HG03139 (cell line): Measurements from ENCODE around the gene TSPAN5.

Experiments used
- ATAC-seq: cut with Tn5 transposase; IDR thresholded peaks from one replicate; pipeline ENCODE4 v1.9.1; 2021; ENCODE audit not compliant: unreplicated experiment

The TSPAN5 gene

DNA sequence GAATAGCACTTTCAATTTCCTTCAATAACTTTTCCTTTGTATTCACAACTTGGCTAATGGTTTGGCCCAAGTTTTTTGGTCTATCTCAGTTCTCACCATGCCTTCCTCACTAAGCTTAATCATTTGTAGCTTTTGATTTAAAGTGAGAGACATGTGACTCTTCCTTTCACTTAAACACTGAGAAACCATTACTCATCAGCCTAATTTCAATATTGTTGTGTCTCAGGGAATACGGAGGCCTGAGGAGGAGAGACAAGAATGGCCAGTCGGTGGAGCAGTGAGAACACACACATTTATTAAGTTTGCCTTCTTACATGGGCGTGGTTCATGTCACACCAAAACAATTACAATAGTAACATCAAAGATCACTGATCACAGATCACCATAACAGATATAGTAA, 56.7 kb downstream of the TSPAN5 start:
- no peak for ATAC-seq

- no peak for ATAC-seq
Observed at GRCh38 chr4:98599617-98600205, 58.7 kb downstream of the TSPAN5 start.

GRCh38 chr4:98586962-98587354, 71.5 kb downstream of the TSPAN5 start:
- no peak for ATAC-seq

- ATAC-seq = no peak
Observed at GRCh38 chr4:98586291-98586961, 72.0 kb downstream of the TSPAN5 start.

- no peak for ATAC-seq
Observed at GRCh38 chr4:98585596-98585995, 72.8 kb downstream of the TSPAN5 start.

DNA sequence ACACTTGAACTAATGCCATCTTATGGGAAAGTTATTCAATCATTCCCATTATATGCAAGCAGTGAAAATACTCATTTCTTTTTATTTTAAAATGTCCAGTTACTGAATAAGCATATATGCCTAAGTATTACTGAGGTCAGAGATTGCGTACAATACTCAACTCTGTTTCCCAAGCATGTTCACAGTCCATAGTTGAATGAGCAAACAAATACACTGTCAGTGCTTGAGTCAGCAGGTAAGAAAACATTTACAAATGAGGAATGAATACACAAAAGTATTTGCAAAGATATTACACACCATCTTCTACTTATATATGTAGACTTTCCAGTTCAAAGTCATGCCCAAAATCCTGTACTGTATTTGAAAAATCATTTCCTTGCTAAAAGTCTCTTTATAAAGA, 74.1 kb downstream of the TSPAN5 start:
- no peak for ATAC-seq

DNA sequence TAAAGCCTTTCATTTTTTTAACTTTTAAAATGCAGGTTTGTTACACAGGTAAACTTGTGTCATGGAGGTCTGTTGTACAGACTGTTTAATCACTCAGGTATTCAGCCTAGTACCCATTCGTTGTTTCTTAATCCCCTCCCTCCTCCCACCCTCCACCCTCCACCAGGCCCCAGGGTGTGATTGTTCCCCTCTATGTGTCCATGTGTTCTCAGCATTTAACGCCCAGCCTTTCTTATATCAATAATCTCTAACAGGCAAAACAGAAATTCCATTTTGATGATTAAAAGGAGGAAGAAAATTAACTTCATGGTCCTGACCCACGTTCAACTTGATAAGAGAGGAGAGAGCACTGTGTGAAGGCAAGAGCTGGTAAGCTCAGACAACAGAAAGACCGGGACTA, 75.1 kb downstream of the TSPAN5 start:
- no peak for ATAC-seq

DNA sequence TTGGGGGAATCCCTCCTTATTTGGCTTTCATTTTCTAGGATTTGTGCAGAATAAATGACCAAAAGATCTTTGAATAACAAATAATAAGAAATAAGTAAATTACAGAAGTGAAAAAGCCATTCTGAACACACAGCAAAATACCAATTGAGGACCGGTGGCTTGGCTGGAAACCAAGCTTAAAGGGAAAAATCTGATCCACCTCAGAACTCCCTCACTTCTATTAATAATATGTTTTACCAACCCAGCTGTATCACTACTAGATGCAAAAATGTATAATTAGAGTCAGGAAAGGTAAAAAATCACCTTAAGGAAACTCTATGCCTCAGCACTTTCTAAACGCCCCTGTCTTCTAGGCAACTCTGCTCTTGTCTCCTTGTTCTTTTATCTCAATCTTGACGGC, 77.3 kb downstream of the TSPAN5 start:
- ATAC-seq = no peak

DNA sequence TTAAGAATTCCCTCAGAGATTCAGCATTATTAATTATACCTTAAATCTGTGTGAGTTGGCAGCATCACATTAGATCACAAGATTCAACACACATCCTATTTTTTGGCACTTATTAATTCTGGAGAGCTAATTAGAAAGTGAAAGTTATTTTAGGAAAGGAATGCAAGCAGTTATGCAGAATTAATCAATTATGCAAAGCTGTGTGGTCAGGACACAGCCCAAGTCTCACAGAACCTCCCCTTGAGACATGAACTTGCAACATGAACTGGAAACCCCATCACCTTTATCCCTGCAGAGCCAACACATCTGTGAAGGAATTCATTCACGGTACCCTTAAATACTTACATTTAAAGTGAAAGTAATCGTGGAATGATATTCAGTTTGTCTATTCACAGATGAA, 80.5 kb downstream of the TSPAN5 start:
- no peak for ATAC-seq

DNA sequence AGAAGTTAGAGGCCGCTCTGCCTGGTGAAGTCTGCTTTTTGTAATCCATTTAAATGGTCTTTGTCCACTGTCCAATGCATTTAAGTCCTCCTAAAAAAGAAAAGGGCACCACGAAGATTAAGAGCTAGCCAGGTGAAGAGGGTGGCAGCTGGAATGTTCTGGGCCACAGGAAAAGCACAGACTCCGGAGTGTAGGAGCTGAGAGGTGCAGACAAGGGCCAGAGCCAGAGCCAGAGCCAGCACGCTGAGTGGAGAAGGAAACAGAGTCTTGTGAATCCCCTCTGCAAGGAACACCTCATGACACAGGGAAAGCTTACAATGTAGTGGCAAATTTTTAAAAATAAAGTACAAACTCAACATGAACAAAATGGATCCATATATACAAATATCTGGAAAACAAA, 83.6 kb downstream of the TSPAN5 start:
- no peak for ATAC-seq

DNA sequence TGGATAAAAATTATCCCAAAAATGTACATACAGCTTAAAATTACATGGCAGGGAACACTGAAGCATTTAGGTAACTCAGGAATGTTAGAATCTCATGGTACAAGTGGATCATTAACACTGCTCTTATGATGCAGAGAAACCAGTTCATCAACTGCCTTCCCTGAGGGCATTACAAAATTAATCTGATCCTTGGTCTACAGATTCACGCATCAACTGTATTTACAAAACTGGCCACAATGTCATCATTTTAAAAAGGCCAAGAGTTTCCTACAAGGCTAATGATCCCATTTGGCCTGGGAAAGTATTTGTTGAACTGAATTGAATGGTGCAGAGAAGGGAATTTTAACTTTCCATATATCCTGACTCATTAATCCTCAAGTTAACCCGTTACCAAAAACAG, 84.6 kb downstream of the TSPAN5 start:
- ATAC-seq = no peak

DNA sequence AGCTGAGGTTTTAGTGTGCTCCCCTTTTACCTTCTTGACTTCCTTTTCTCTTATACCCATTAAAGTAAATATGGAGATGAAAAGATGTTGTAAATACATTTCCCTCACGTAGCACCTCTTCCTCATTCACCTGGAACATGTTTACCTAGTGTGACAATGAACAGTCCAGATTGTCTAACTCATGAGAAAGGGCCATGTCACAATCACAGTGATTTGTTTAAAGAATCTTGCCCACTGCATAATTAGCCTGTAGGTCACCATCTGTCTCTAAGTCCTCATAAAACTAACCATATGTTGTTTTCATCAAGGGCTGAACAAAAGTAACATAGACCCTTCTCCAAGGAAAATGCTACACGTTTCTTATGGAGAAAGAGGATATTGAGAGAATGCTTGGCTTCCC, 85.7 kb downstream of the TSPAN5 start:
- ATAC-seq = no peak

DNA sequence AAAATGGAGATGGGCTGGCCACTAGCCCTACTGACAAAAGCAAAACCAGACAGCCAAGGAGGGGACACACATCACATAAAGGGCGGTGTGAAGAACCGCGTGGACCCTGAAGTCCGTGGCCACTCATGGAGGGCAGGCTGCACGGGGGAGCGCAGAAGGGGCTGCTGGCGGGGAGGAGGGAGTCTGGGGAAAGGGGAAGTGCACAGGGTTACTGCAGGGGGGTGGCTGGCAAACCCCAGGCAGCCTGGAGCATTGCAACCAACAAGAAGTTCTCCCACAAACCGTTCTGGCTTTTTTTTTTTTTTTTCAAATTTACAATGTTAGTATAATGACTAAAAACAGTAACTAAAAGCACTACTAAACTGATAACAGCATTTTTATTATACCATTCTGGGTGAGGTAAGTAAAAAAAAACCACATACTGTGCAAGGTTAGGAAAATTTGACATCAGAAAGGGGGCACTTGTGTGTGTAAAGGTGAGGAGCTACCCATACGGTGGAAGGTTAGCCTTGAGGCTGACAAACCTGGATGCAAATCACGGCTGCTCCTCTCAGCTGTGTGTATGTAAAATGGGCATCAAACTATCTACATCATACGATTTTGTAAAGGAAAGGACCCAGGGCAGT, 87.1 kb downstream of the TSPAN5 start:
- ATAC-seq = no peak

- no peak for ATAC-seq
Observed at GRCh38 chr4:98570151-98570797, 88.1 kb downstream of the TSPAN5 start.

DNA sequence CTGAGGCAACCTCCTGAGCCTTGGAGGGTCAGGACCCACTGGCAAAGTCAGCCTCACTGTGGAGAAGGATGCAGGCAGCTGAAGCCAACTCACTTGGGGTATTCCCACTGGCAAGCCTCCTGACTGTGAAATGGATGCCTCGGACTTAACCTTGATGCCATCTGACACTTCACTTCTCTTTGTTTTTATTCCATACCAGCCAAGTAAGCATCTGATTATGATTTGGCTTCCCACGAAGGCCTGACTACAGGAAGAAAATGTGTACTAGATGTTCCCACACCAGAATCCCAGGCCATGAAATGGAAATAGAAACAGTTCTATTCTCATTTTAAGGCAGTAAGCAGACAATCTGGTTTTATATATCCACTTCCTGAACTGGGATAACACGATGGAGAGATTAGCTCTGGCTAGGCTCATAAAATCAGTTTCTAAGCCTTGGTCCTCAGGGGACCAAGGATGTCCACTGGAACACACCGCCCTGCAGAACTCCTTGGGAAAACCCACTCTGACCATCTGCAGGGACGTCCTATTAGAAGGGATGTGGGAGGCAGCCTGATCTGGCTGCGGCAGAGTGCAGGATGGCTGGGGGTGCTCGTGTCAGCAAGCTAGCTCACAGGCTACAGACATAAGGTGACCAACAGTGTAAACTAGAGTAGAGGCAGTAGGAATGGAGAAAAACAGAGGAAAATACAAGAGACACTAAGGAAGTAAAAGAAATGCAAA, 89.3 kb downstream of the TSPAN5 start:
- ATAC-seq = no peak

GRCh38 chr4:98567611-98568010, 90.8 kb downstream of the TSPAN5 start:
- no peak for ATAC-seq

GRCh38 chr4:98566361-98567008, 91.9 kb downstream of the TSPAN5 start:
- no peak for ATAC-seq

GRCh38 chr4:98565681-98566301, 92.6 kb downstream of the TSPAN5 start:
- ATAC-seq = no peak

GRCh38 chr4:98564852-98565251, 93.6 kb downstream of the TSPAN5 start:
- no peak for ATAC-seq

DNA sequence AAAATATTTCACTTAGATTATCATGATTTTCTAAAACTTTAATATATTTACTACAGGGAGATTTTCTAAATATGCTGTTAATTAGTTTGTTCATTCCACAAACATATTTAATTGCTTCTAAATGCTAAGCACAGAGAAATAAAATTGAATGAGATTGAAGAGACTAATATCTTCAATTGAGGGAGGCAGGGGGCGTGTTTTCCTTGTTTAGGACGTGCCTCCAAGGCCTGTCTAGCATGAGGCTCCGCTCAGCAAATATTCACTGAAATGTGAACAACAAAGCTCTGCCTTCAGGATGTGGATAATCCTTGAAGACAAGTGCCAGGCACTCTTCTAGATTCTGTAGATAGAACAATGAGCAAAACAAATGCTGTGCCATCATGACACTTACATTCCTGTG, 98.1 kb downstream of the TSPAN5 start:
- ATAC-seq = no peak
